ENCODE data around the gene CISD3. TPM values are rescaled to one million over a fixed set of nuclear protein-coding genes. Genes with fewer than 3 reads are reported as not detected.
A peak's percentile ranks its signal among the peaks of the same experiment; 100 is the strongest.

CISD3 gene
- total and polyA plus RNA-seq, 10 of the 15 experiments (the other 5 are each of a cell fraction or from before 2014, with no cell fraction given): 2.6 to 38.1 (median 8.1) TPM

GRCh38 chr17:38706505-38707216 lies 23.5 kb upstream of the CISD3 start:
- POLR2A ChIA-PET: interaction anchor here (0.8 to 1.5 kb wide), 7 partner anchors 22 to 40 kb away, joined by 3 to 9 read pairs (median 4); partner anchors contain the start of gene EPOP
- in situ Hi-C loops (cut with MboI) (no loop called here), intact Hi-C loops (cut with micrococcal nuclease; ENCODE audit: unreplicated experiment) (no loop called here)
- FAIRE-seq (no peak), DNase-seq (ENCODE audit: low read depth, low spot score) (no peak), ATAC-seq (no peak)
- H3K9ac ChIP-seq (ENCODE audit: control insufficient read depth, insufficient read depth, low read length): peak overlapping the region; percentile 87
- H3K27me3 ChIP-seq (replicated peaks in 1 of 2; ENCODE audit: control insufficient read depth in 2 of 2, insufficient read depth in 2 of 2, low read length in 1 of 2): no peaks in the 10 kb centered on the region
- RAD21 ChIA-PET (ENCODE audit: unreplicated experiment): interaction anchor here (0.7 to 3.8 kb wide), 5 partner anchors 21 to 40 kb away, joined by 3 to 24 read pairs (median 6); partner anchors contain the start of gene CISD3
- CTCF ChIA-PET: interaction anchor here (1.0 to 3.2 kb wide), 8 partner anchors 22 to 147 kb away, joined by 3 to 17 read pairs (median 6); partner anchors contain the start of gene EPOP
- peaks cover 63% of the 10 kb centered on the region for H3K79me2 ChIP-seq (ENCODE audit: control insufficient read depth, insufficient read depth, low read length)
- H3K27ac ChIP-seq (ENCODE audit: control insufficient read depth, insufficient read depth): peak overlapping the region; percentile 78
- peak overlapping the region; percentile 99 for H3K4me3 ChIP-seq
- H2AFZ ChIP-seq (ENCODE audit: control insufficient read depth, low read depth, low read length): no peak overlapping the region
- SMC1A ChIA-PET (ENCODE audit: uncharacterized antibody, unreplicated experiment): interaction anchor here (0.8 to 4.3 kb wide), 5 partner anchors 8 to 30 kb away, joined by 3 to 26 read pairs (median 6); partner anchors contain the start of gene EPOP
- H3K9me3 ChIP-seq (replicated peaks; ENCODE audit: control insufficient read depth, insufficient read depth, low read length): no peaks in the 10 kb centered on the region
- H3K4me2 ChIP-seq (ENCODE audit: control insufficient read depth, insufficient read depth): peak overlapping the region; percentile 81
- H3K4me1 ChIP-seq (ENCODE audit: control insufficient read depth, insufficient read depth, low read length): peaks cover 12% of the 10 kb centered on the region
- WGBS (ENCODE audit: insufficient coverage, insufficient replicate concordance, low lambda C conversion rate, missing lambda C conversion rate): 2% methylated on average over 20 of the region's 20 CpGs
- 0 out of 3 replicates have a peak, but pooled peaks of 1 of the 2 experiments have one; percentile 16 for TF ChIP-seq EGR1 (IDR thresholded peaks at IDR 0.05; ENCODE audit: borderline replicate concordance in 1 of 2, low read depth in 2 of 2, low read length in 2 of 2)
- TF ChIP-seq TCF3 (IDR thresholded peaks at IDR 0.05; ENCODE audit: borderline replicate concordance, insufficient read depth, low read depth, low read length): 0 out of 2 replicates have a peak, but pooled peaks have one; percentile 13
- TF ChIP-seq GATAD2B (conservative IDR thresholded peaks at IDR 0.05; ENCODE audit: low read depth): no peak
- 0 out of 2 replicates have a peak, but pooled peaks have one; percentile 1 for TF ChIP-seq MLLT1 (IDR thresholded peaks at IDR 0.05)
- TF ChIP-seq NKRF (conservative IDR thresholded peaks at IDR 0.05): peak; percentile 38; the same call in 1 of the 2 replicates
- no peak for TF ChIP-seq PKNOX1 (IDR thresholded peaks at IDR 0.05)
- peak; percentile 44; the same call in 1 of the 2 replicates for TF ChIP-seq SIN3A (IDR thresholded peaks at IDR 0.05; ENCODE audit: low read depth, low read length)
- no peak for TF ChIP-seq TARDBP (IDR thresholded peaks at IDR 0.05; ENCODE audit: borderline replicate concordance)
- peak; percentile 77; the same call in 1 of the 2 replicates for TF ChIP-seq SPI1 (IDR thresholded peaks at IDR 0.05; ENCODE audit: borderline replicate concordance, insufficient read depth, low read depth, low read length)
- TF ChIP-seq POLR2AphosphoS5 (IDR thresholded peaks at IDR 0.05; ENCODE audit: low read length): peak; percentile 27; the same call in 1 of the 2 replicates
- no peak for TF ChIP-seq IRF4 (IDR thresholded peaks at IDR 0.05; ENCODE audit: low read depth, low read length)
- TF ChIP-seq E2F4 (IDR thresholded peaks at IDR 0.05; ENCODE audit: low read depth, low read length): 0 out of 2 replicates have a peak, but pooled peaks have one; percentile 26
- H4K20me1 ChIP-seq (ENCODE audit: control insufficient read depth, insufficient read depth): no peaks in the 10 kb centered on the region
- peaks cover 15 to 31% of the 10 kb centered on the region in 2 experiments; a peak in 3 of 4 replicates for H3K36me3 ChIP-seq (ENCODE audit: control insufficient read depth in 2 of 2, insufficient read depth in 2 of 2, low read length in 1 of 2)
- no TSS peak for BruUV-seq (replicated peaks)

Data from GM12878 (cell line).